Measurements from ENCODE around the gene RIOX2.
"Not testable (repeated sequence)": the region's sequence is repeated elsewhere in the genome, so short reads cannot be mapped to it uniquely, and the experiment has no call there.

Gene RIOX2

GRCh38 chr3:97916576-97916975 is 55.7 kb downstream of the RIOX2 start:
- no peak for TF ChIP-seq CTCF (IDR thresholded peaks at IDR 0.05; ENCODE audit: low read depth, low read length, missing control alignments)
- in situ Hi-C loops (cut with HindIII; ENCODE audit: low sequenced_read_pairs): no loop called here
- H3K4me3 ChIP-seq (ENCODE audit: low read depth, low read length): no peak overlapping the region
- no peak for DNase-seq (ENCODE audit: low read depth)

GRCh38 chr3:97914388-97914787 is 57.8 kb downstream of the RIOX2 start:
- no peak for DNase-seq (ENCODE audit: low read depth)
- in situ Hi-C loops (cut with HindIII; ENCODE audit: low sequenced_read_pairs): no loop called here
- no peak overlapping the region for H3K4me3 ChIP-seq (ENCODE audit: low read depth, low read length)
- no peak for TF ChIP-seq CTCF (IDR thresholded peaks at IDR 0.05; ENCODE audit: low read depth, low read length, missing control alignments)

GRCh38 chr3:97911459-97911858 is 60.8 kb downstream of the RIOX2 start:
- DNase-seq (ENCODE audit: low read depth): no peak
- in situ Hi-C loops (cut with HindIII; ENCODE audit: low sequenced_read_pairs): no loop called here
- no peak overlapping the region for H3K4me3 ChIP-seq (ENCODE audit: low read depth, low read length)
- TF ChIP-seq CTCF (IDR thresholded peaks at IDR 0.05; ENCODE audit: low read depth, low read length, missing control alignments): no peak

- no peak for DNase-seq (ENCODE audit: low read depth)
- in situ Hi-C loops (cut with HindIII; ENCODE audit: low sequenced_read_pairs): no loop called here
- H3K4me3 ChIP-seq (ENCODE audit: low read depth, low read length): no peak overlapping the region
- no peak for TF ChIP-seq CTCF (IDR thresholded peaks at IDR 0.05; ENCODE audit: low read depth, low read length, missing control alignments)
Observed at GRCh38 chr3:97910931-97911351, 61.3 kb downstream of the RIOX2 start.

- in situ Hi-C loops (cut with HindIII; ENCODE audit: low sequenced_read_pairs); H3K4me3 ChIP-seq (ENCODE audit: low read depth, low read length); DNase-seq (ENCODE audit: low read depth): not testable (repeated sequence)
Observed at GRCh38 chr3:97910236-97910831, 61.9 kb downstream of the RIOX2 start.

GRCh38 chr3:97909830-97910229 is 62.4 kb downstream of the RIOX2 start:
- in situ Hi-C loops (cut with HindIII; ENCODE audit: low sequenced_read_pairs); DNase-seq (ENCODE audit: low read depth); H3K4me3 ChIP-seq (ENCODE audit: low read depth, low read length): not testable (repeated sequence)

GRCh38 chr3:97901313-97902248 is 70.7 kb downstream of the RIOX2 start:
- H3K4me3 ChIP-seq (ENCODE audit: low read depth, low read length): no peak overlapping the region
- in situ Hi-C loops (cut with HindIII; ENCODE audit: low sequenced_read_pairs): no loop called here
- TF ChIP-seq CTCF (IDR thresholded peaks at IDR 0.05; ENCODE audit: low read depth, low read length, missing control alignments): no peak
- DNase-seq (ENCODE audit: low read depth): no peak
